A673 (cell line): Measurements from ENCODE around the gene EIF2S1.

ENCODE experiments used
- EZH2 ChIP-seq: fragments of 200-600 bp; sonication (generic); IDR thresholded peaks from 2 replicates; pipeline ENCODE4 v1.6.1; 2017; ENCODE audit warnings: borderline replicate concordance, low read depth, mild to moderate bottlenecking, mixed read lengths, antibody characterized with exemption, low read length; ENCODE audit not compliant: poor library complexity, severe bottlenecking
- TF ChIP-seq, protein P1 (sequence below): fragments of 300-800, 200-600 bp; sonication (generic); conservative IDR thresholded peaks from 2 replicates; pipeline ENCODE4 v1.5.1; 2017; ENCODE audit warnings: low read depth, mild to moderate bottlenecking, antibody characterized with exemption, low read length, moderate library complexity, mixed read lengths

DNA sequence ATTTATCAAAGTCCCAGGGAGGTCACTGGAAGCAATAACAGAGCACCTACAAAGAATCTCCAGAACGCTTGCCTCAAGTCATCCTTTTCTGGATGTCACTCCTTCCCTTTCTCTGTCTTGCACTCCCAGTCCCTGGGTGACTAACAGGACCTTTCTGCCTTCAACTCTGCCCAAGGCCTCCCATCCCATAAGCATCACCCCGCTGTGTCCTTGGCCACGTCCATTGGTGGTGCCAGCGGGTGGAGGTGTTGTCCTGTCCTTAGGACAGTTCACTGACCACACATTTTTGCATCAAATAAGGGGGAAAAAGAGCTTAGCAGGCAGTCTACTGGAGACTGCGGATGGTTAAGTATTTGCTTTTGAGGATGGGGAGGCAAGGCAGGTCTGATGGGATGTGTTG is 75.5 kb downstream of the EIF2S1 start:
- TF ChIP-seq, protein P1, sequence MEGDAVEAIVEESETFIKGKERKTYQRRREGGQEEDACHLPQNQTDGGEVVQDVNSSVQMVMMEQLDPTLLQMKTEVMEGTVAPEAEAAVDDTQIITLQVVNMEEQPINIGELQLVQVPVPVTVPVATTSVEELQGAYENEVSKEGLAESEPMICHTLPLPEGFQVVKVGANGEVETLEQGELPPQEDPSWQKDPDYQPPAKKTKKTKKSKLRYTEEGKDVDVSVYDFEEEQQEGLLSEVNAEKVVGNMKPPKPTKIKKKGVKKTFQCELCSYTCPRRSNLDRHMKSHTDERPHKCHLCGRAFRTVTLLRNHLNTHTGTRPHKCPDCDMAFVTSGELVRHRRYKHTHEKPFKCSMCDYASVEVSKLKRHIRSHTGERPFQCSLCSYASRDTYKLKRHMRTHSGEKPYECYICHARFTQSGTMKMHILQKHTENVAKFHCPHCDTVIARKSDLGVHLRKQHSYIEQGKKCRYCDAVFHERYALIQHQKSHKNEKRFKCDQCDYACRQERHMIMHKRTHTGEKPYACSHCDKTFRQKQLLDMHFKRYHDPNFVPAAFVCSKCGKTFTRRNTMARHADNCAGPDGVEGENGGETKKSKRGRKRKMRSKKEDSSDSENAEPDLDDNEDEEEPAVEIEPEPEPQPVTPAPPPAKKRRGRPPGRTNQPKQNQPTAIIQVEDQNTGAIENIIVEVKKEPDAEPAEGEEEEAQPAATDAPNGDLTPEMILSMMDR, result no peak
- TF ChIP-seq EZH2, result no peak
